ENCODE results near the gene CTDP1.
"Not testable (repeated sequence)": the region's sequence is repeated elsewhere in the genome, so short reads cannot be mapped to it uniquely, and the experiment has no call there.

CTDP1 gene

DNA sequence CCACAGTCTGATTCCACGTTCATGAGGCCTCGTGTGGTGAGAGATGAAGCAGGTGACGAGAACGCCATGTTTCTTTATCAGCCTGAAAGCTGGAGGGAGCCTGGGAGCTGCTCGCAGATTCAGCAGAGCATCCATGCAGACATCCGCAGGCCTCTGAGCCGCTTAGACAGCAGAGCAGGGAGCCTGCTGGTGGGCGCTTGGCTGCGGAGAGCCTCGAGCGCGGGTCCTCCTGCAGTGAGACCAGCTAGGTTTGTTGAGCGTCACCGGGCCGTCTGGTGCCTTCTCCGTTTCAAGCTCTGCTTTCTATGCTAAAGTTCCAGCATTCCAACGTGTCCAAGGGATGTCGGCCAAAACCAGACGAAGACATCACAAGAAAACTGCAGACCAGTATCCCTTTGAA lies 27.6 kb downstream of the CTDP1 start:
- H3K4me3 ChIP-seq (ENCODE audit: low read length), result no peak overlapping the region
- no peaks in the 10 kb centered on the region for H3K4me1 ChIP-seq (ENCODE audit: insufficient read depth, low read length)
- H3K36me3 ChIP-seq (ENCODE audit: insufficient read depth, low read length), result peaks cover 44% of the 10 kb centered on the region

DNA sequence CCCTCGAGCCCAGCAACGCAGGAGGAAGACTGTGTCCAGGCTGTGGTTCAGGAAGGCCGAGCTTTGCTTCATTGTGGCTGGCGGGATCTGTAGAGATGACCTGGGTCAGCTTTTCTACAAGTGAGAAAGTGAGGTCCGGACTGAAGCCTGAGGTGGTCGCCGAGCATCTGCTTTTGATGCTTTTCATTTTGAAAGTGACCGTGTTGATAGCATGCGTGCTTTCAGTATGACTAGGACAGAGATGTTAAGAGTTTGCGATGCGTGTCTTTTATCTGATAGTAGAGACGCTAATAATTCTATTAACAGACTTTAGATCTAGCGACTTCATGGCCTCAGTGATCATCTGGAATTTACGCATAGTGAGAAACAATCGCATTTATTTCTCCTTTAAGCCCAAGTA lies 28.1 kb downstream of the CTDP1 start:
- Histone ChIP-seq H2AFZ (ENCODE audit: low read depth, low read length) (no peak overlapping the region), H3K27me3 (ENCODE audit: insufficient read depth, low read length) (no peaks in the 10 kb centered on the region), H3K4me1 (ENCODE audit: insufficient read depth, low read length) (no peaks in the 10 kb centered on the region), H3K36me3 (ENCODE audit: insufficient read depth, low read length) (peaks cover 46% of the 10 kb centered on the region), H3K9me3 (ENCODE audit: low read length) (no peaks in the 10 kb centered on the region), H3K4me3 (ENCODE audit: low read length) (no peak overlapping the region)

More for the DNA sequence above, 27.6 kb downstream of the CTDP1 start:
- Histone ChIP-seq H3K9me3 (ENCODE audit: low read length) (no peaks in the 10 kb centered on the region), H3K27me3 (ENCODE audit: insufficient read depth, low read length) (no peaks in the 10 kb centered on the region), H2AFZ (ENCODE audit: low read depth, low read length) (no peak overlapping the region)

DNA sequence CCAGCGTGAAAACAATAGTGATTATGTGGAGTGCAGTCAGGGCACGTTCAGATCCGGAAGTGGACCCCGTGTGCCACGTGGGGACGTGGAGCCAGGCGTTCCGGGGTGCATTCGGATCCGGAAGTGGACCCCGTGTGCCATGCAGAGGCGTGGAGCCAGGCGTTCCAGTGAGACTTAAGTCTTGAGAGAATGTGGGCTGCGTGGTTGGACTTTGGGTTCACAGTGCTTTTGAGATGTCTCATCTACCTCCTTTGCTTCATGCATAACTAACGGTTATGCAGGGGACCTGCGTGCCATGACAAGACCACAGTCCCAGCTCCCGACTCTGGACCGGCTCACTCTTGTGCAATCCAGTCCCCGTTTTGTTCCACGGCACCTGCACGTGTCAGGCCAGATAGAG lies 28.8 kb downstream of the CTDP1 start:
- peaks cover 49% of the 10 kb centered on the region for H3K36me3 ChIP-seq (ENCODE audit: insufficient read depth, low read length)

DNA sequence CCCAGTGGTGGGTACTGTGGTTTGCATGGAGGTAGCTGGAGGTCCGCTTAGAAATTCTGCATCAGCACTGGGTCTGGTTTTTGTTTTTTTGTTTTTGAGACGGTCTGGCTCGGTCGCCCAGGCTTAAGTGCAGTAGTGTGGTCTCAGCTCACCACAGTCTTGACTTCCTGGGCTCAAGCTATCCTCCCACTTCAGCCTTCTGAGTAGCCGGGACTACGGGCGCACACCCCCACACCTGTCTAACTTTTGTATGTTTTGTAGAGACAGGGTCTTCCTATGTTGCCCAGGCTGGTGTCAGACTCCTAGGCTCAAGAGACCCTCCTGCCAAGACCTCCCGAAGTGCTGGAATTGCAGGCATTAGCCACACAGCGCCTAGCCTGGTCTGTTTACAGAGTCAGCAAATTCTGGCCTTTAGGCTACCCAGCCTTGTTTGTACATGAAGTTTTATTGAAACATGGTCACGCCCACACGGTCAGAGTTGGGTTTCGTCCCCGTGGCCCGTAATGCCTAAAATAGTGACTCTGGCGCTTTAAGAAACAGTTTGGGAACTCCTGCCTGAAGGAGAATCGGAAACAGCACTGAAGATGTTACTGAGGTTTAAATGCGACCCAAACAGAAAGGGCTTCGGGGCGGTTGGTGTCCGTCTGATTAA lies 32.7 kb downstream of the CTDP1 start:
- peaks cover 36% of the 10 kb centered on the region for H3K36me3 ChIP-seq (ENCODE audit: insufficient read depth, low read length)
- no peak overlapping the region for H3K4me3 ChIP-seq (ENCODE audit: low read length)
- peaks cover under 1% of the 10 kb centered on the region for H3K9me3 ChIP-seq (ENCODE audit: low read length)
- no peaks in the 10 kb centered on the region for H3K4me1 ChIP-seq (ENCODE audit: insufficient read depth, low read length)
- H3K27me3 ChIP-seq (ENCODE audit: insufficient read depth, low read length), result no peaks in the 10 kb centered on the region
- H2AFZ ChIP-seq (ENCODE audit: low read depth, low read length), result no peak overlapping the region

More for the DNA sequence above, 28.8 kb downstream of the CTDP1 start:
- Histone ChIP-seq H2AFZ (ENCODE audit: low read depth, low read length) (no peak overlapping the region), H3K27me3 (ENCODE audit: insufficient read depth, low read length) (no peaks in the 10 kb centered on the region), H3K4me3 (ENCODE audit: low read length) (no peak overlapping the region), H3K4me1 (ENCODE audit: insufficient read depth, low read length) (no peaks in the 10 kb centered on the region), H3K9me3 (ENCODE audit: low read length) (no peaks in the 10 kb centered on the region)

- Histone ChIP-seq H2AFZ (ENCODE audit: low read depth, low read length) (no peak overlapping the region), H3K36me3 (ENCODE audit: insufficient read depth, low read length) (peaks cover 38% of the 10 kb centered on the region), H3K9me3 (ENCODE audit: low read length) (peaks cover 5% of the 10 kb centered on the region), H3K4me1 (ENCODE audit: insufficient read depth, low read length) (no peaks in the 10 kb centered on the region), H3K27me3 (ENCODE audit: insufficient read depth, low read length) (no peaks in the 10 kb centered on the region), H3K4me3 (ENCODE audit: low read length) (no peak overlapping the region)
Measured at GRCh38 chr18:79713341-79713740, 33.7 kb downstream of the CTDP1 start.

DNA sequence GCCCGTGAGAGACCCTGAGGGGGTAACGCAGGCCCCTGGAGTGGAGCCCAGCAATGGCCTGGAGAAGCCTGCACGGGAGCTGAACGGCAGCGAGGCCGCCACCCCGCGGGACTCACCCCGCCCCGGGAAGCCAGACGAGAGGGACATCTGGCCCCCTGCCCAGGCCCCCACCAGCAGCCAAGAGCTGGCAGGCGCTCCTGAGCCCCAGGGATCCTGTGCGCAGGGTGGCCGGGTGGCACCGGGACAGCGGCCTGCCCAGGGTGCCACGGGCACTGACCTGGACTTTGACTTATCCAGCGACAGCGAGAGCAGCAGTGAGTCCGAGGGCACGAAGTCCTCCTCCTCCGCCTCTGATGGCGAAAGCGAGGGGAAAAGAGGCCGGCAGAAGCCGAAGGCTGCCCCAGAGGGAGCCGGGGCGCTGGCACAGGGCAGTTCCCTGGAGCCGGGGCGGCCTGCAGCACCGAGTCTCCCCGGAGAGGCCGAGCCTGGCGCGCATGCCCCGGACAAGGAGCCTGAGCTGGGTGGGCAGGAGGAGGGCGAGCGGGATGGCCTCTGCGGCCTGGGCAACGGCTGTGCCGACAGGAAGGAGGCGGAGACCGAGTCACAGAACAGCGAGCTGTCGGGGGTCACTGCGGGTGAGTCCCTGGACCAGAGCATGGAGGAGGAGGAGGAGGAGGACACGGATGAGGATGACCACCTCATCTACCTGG lies 35.1 kb downstream of the CTDP1 start:
- peaks cover 12% of the 10 kb centered on the region for H3K9me3 ChIP-seq (ENCODE audit: low read length)
- peaks cover 49% of the 10 kb centered on the region for H3K36me3 ChIP-seq (ENCODE audit: insufficient read depth, low read length)
- no peak overlapping the region for H2AFZ ChIP-seq (ENCODE audit: low read depth, low read length)
- H3K4me3 ChIP-seq (ENCODE audit: low read length), result no peak overlapping the region
- no peaks in the 10 kb centered on the region for H3K4me1 ChIP-seq (ENCODE audit: insufficient read depth, low read length)
- H3K27me3 ChIP-seq (ENCODE audit: insufficient read depth, low read length), result no peaks in the 10 kb centered on the region

GRCh38 chr18:79715280-79715679 lies 35.7 kb downstream of the CTDP1 start:
- H3K27me3 ChIP-seq (ENCODE audit: insufficient read depth, low read length), result no peaks in the 10 kb centered on the region
- H3K9me3 ChIP-seq (ENCODE audit: low read length), result peaks cover 16% of the 10 kb centered on the region
- peaks cover 52% of the 10 kb centered on the region for H3K36me3 ChIP-seq (ENCODE audit: insufficient read depth, low read length)
- H2AFZ ChIP-seq (ENCODE audit: low read depth, low read length), result no peak overlapping the region
- H3K4me1 ChIP-seq (ENCODE audit: insufficient read depth, low read length), result no peaks in the 10 kb centered on the region
- no peak overlapping the region for H3K4me3 ChIP-seq (ENCODE audit: low read length)

DNA sequence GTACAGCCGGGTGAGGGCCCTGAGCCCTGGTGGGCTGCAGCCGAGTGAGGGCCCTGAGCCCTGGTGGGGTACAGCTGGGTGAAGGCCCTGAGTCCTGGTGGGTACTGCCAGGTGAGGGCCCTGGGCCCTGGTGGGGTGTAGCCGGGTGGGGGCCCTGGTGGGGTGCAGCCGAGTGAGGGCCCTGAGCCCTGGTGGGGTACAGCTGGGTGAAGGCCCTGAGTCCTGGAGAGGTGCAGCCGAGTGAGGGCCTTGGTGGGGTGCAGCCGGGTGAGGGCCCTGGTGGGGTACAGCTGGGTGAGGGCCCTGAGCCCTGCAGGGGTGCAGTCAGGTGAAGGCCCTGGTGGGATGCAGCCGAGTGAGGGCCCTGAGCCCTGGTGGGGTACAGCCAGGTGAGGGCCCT lies 37.5 kb downstream of the CTDP1 start:
- H3K36me3 ChIP-seq (ENCODE audit: insufficient read depth, low read length), result peaks cover 67% of the 10 kb centered on the region
- no peaks in the 10 kb centered on the region for H3K4me1 ChIP-seq (ENCODE audit: insufficient read depth, low read length)
- no peak overlapping the region for H2AFZ ChIP-seq (ENCODE audit: low read depth, low read length)
- H3K9me3 ChIP-seq (ENCODE audit: low read length), result peaks cover 18% of the 10 kb centered on the region
- no peak overlapping the region for H3K4me3 ChIP-seq (ENCODE audit: low read length)
- H3K27me3 ChIP-seq (ENCODE audit: insufficient read depth, low read length), result no peaks in the 10 kb centered on the region

GRCh38 chr18:79717555-79718074 lies 38.0 kb downstream of the CTDP1 start:
- H3K27me3 ChIP-seq (ENCODE audit: insufficient read depth, low read length), result no peaks in the 10 kb centered on the region
- H3K9me3 ChIP-seq (ENCODE audit: low read length), result peaks cover 22% of the 10 kb centered on the region
- no peak overlapping the region for H3K4me3 ChIP-seq (ENCODE audit: low read length)
- H2AFZ ChIP-seq (ENCODE audit: low read depth, low read length), result no peak overlapping the region
- H3K4me1 ChIP-seq (ENCODE audit: insufficient read depth, low read length), result no peaks in the 10 kb centered on the region
- H3K36me3 ChIP-seq (ENCODE audit: insufficient read depth, low read length), result peaks cover 69% of the 10 kb centered on the region

DNA sequence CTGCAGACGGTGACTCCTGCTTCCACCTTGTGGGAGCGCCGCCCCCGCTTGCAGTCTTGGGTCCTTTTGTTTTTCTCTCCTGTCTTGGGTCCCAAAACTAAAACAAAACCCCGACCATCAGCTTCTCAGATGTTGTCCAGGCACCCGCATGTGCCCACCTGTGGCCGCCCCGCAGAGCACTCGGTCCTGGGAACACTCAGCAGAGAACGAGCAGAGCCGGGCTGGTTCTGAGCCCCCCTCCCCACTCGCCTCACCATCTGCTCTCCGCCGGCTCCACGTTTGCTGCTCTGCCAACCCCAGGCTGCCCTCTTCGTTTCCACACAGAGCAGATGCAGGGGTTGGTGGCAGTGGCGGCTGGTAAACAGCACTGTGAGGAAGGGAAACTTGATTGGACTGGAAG lies 38.5 kb downstream of the CTDP1 start:
- Histone ChIP-seq H3K27me3 (ENCODE audit: insufficient read depth, low read length) (no peaks in the 10 kb centered on the region), H3K4me1 (ENCODE audit: insufficient read depth, low read length) (no peaks in the 10 kb centered on the region), H2AFZ (ENCODE audit: low read depth, low read length) (no peak overlapping the region), H3K4me3 (ENCODE audit: low read length) (no peak overlapping the region), H3K9me3 (ENCODE audit: low read length) (peaks cover 27% of the 10 kb centered on the region), H3K36me3 (ENCODE audit: insufficient read depth, low read length) (peaks cover 74% of the 10 kb centered on the region)

- Histone ChIP-seq H3K9me3 (ENCODE audit: low read length) (peaks cover 34% of the 10 kb centered on the region), H3K4me1 (ENCODE audit: insufficient read depth, low read length) (no peaks in the 10 kb centered on the region), H3K4me3 (ENCODE audit: low read length) (no peak overlapping the region), H2AFZ (ENCODE audit: low read depth, low read length) (no peak overlapping the region), H3K36me3 (ENCODE audit: insufficient read depth, low read length) (peaks cover 73% of the 10 kb centered on the region), H3K27me3 (ENCODE audit: insufficient read depth, low read length) (no peaks in the 10 kb centered on the region)
Measured at GRCh38 chr18:79718878-79719477, 39.4 kb downstream of the CTDP1 start.

- peaks cover 80% of the 10 kb centered on the region for H3K36me3 ChIP-seq (ENCODE audit: insufficient read depth, low read length)
- H3K27me3 ChIP-seq (ENCODE audit: insufficient read depth, low read length); H3K4me1 ChIP-seq (ENCODE audit: insufficient read depth, low read length); H3K4me3 ChIP-seq (ENCODE audit: low read length); H2AFZ ChIP-seq (ENCODE audit: low read depth, low read length): not testable (repeated sequence)
- peaks cover 37% of the 10 kb centered on the region for H3K9me3 ChIP-seq (ENCODE audit: low read length)
Measured at GRCh38 chr18:79719478-79720358, 40.1 kb downstream of the CTDP1 start.
